ENCODE data around the gene NAV2. TPM values are rescaled to one million over a fixed set of nuclear protein-coding genes. Genes with fewer than 3 reads are reported as not detected.

Gene NAV2
- polyA plus RNA-seq, 1 experiment: 5.1 TPM

DNA sequence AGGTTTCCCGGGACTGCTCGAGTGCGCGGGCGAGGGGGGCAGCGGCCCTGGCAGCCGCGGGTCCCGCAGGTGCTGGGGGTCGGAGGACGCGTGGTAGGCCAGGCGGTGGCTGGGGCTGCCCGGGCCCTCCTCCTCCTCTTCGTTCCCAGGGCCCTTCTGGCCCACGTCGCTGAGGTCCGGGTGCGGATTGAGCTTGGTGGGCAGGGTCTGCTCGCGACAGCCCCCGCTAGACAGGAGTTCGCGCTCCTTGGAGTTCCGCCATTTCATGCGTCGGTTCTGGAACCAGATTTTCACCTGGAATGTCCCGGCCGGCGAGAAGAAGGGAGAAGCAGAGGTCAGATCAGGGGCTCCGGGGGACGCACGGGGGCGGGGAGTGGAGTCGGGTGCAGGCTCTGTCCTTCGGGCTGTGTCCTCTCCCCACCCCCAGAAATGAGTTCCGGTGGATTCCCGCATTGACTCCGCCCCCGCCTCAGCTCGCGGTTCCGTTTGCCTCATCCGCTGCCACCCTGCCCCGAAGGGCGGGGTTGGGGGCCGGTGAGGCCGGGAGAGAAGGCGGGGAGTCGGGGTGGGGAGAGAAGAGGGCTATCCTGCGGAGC lies 443.7 kb downstream of the NAV2 start:
- H3K27me3 ChIP-seq (ENCODE audit: control insufficient read depth, insufficient read depth, low read length): peaks cover 67% of the 10 kb centered on the region
- DNase-seq (ENCODE audit: low read depth, low spot score): no peak
- TF ChIP-seq, protein P1, sequence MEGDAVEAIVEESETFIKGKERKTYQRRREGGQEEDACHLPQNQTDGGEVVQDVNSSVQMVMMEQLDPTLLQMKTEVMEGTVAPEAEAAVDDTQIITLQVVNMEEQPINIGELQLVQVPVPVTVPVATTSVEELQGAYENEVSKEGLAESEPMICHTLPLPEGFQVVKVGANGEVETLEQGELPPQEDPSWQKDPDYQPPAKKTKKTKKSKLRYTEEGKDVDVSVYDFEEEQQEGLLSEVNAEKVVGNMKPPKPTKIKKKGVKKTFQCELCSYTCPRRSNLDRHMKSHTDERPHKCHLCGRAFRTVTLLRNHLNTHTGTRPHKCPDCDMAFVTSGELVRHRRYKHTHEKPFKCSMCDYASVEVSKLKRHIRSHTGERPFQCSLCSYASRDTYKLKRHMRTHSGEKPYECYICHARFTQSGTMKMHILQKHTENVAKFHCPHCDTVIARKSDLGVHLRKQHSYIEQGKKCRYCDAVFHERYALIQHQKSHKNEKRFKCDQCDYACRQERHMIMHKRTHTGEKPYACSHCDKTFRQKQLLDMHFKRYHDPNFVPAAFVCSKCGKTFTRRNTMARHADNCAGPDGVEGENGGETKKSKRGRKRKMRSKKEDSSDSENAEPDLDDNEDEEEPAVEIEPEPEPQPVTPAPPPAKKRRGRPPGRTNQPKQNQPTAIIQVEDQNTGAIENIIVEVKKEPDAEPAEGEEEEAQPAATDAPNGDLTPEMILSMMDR (IDR thresholded peaks at IDR 0.05; ENCODE audit: low read depth, low read length): no peak
- peaks cover 17% of the 10 kb centered on the region for H3K9me3 ChIP-seq (ENCODE audit: control insufficient read depth, insufficient read depth, low read length)
- H3K4me3 ChIP-seq (ENCODE audit: low read depth, low read length): no peak overlapping the region
- ChIA-PET CTCF (interaction anchor here (0.9 kb wide), 1 partner anchor 193 kb away, joined by 3 read pairs; no protein-coding TSS in a partner anchor), POLR2A (no interaction called here)
- no peak overlapping the region for H3K27ac ChIP-seq (ENCODE audit: low read depth, low read length)

DNA sequence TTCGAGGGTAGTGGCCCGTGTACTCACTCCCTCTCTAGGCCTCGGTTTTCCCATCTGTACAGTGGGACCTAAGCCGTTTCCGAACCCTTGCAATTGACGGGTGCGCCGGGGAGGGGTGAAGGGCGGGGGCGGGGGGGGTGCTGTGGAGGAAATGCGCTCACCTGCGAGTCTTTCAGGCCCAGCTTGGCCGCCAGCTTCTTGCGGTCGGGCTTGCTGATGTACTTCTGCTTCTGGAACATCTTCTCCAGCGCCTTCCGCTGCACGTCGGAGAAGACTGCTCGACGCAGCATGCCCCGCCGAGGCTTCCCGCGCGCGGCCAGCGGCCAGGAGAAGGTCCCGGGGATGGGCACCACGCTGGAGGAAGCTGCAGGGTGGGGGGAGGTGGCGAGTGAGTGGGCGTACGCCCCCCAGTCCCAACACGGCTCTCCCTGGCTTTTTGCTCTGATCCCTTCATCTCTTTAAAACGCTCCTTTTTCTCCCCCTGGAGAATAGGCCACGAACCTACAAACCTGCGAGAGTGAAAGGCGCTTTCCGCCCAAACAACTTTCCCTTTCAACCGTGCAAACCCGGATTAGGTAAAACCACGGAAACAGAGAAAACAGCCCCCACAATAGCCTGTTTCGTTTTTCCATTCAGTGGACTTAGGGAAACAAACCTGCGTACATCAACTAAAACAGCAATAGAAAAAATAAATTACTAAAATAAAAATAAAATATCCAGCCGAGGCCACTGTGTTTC lies 444.4 kb downstream of the NAV2 start:
- no peak for DNase-seq (ENCODE audit: low read depth, low spot score)
- Histone ChIP-seq H3K9me3 (ENCODE audit: control insufficient read depth, insufficient read depth, low read length) (peaks cover 17% of the 10 kb centered on the region), H3K27ac (ENCODE audit: low read depth, low read length) (no peak overlapping the region), H3K4me3 (ENCODE audit: low read depth, low read length) (no peak overlapping the region), H3K27me3 (ENCODE audit: control insufficient read depth, insufficient read depth, low read length) (peaks cover 74% of the 10 kb centered on the region)
- TF ChIP-seq, protein P1 (IDR thresholded peaks at IDR 0.05; ENCODE audit: low read depth, low read length): no peak
- ChIA-PET POLR2A (no interaction called here), CTCF (interaction anchor here (0.9 to 2.3 kb wide), 2 partner anchors 29 to 192 kb away, joined by 3 to 6 read pairs; no protein-coding TSS in a partner anchor)

DNA sequence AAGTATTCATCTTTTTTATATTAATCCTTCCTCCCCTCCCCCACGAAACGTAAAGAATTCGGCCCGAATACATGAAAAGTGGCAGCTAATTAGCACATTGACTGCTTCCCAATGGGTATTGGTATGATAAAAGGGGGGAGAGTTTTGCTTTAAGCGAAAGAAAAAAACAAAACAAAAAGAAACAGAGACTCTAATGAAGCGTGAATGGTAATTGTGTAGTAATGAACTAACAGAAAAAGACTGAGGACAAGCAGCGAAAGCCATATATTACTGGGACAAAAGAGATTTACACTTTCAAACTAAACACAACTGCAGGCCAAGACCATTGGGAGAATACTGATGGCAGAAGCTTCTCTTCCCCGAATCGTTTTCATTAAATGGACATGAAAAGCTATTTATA lies 445.1 kb downstream of the NAV2 start:
- CTCF ChIA-PET: interaction anchor here (0.6 to 2.3 kb wide), 2 partner anchors 30 to 452 kb away, joined by 3 to 6 read pairs; no protein-coding TSS in a partner anchor
- no peak overlapping the region for H3K27ac ChIP-seq (ENCODE audit: low read depth, low read length)
- H3K27me3 ChIP-seq (ENCODE audit: control insufficient read depth, insufficient read depth, low read length): peaks cover 81% of the 10 kb centered on the region
- TF ChIP-seq, protein P1 (IDR thresholded peaks at IDR 0.05; ENCODE audit: low read depth, low read length): no peak
- POLR2A ChIA-PET: no interaction called here
- no peak overlapping the region for H3K4me3 ChIP-seq (ENCODE audit: low read depth, low read length)
- DNase-seq (ENCODE audit: low read depth, low spot score): no peak
- H3K9me3 ChIP-seq (ENCODE audit: control insufficient read depth, insufficient read depth, low read length): peaks cover 17% of the 10 kb centered on the region

DNA sequence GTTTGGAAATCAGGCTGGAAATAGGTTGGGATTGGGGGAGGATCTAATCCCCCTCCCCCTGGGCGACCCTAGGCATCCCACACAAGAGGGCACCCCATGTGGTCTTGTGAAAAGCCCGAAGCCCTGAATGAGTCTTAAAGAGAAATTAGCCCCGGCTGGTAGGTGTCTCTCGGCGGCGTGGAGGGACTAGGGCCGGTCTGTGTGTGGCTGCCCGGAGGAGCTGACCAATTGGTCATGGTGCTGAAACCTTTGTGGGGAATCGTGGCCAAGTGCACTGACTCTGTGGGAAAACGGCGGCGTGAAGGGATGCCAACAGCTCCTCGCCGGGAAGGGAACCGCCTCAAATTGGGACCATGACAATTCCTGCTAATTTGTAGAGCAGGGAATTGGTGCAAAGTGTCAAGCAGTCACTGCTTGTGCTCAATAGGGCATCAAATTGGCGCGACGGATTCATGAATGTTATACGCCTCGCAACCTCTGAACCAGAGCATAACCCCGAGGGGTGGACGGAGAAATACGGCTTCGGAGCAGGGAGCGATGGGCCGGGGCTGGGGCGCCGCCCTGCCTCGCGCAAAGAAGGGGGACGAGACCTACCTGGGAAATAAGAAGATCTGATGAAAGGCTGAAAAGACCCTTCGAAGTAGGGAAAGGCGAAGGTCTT lies 446.1 kb downstream of the NAV2 start:
- CTCF ChIA-PET: interaction anchor here (0.6 to 2.3 kb wide), 3 partner anchors 26 to 451 kb away, joined by 3 to 6 read pairs (median 3); no protein-coding TSS in a partner anchor
- H3K27me3 ChIP-seq (ENCODE audit: control insufficient read depth, insufficient read depth, low read length): peaks cover 88% of the 10 kb centered on the region

More for the DNA sequence above, 446.1 kb downstream of the NAV2 start:
- Histone ChIP-seq H3K4me3 (ENCODE audit: low read depth, low read length) (no peak overlapping the region), H3K9me3 (ENCODE audit: control insufficient read depth, insufficient read depth, low read length) (peaks cover 17% of the 10 kb centered on the region), H3K27ac (ENCODE audit: low read depth, low read length) (no peak overlapping the region)
- POLR2A ChIA-PET: no interaction called here
- peak; percentile 3 for DNase-seq (ENCODE audit: low read depth, low spot score)
- TF ChIP-seq, protein P1 (IDR thresholded peaks at IDR 0.05; ENCODE audit: low read depth, low read length): no peak
